Stimulated activated CD4-positive, alpha-beta T cell treated with anti-CD3 and anti-CD28 coated beads, Interleukin-1b, Interleukin-23, amount 100 ng/mL, for 48 hours (primary cell): ENCODE data around the gene GDPD4.

ENCODE experiments used
- DNase-seq: peaks from one replicate; pipeline ENCODE4 v3.0.0-alpha.2; 2020

Gene GDPD4

GRCh38 chr11:77301510-77301909 lies at the start of gene GDPD4:
Gene GDPD4 (minus strand): TSS chr11:77301686. CDS start chr11:77285137, 16,549 bp downstream.
- no peak for DNase-seq

- no peak for DNase-seq
These were observed 46.5 kb upstream of the GDPD4 start for GRCh38 chr11:77347948-77348347.

- DNase-seq, result no peak
These were observed 45.6 kb upstream of the GDPD4 start for GRCh38 chr11:77346906-77347603.

- DNase-seq, result no peak
These were observed 44.1 kb upstream of the GDPD4 start for GRCh38 chr11:77345621-77346020.

- no peak for DNase-seq
These were observed 39.0 kb upstream of the GDPD4 start for GRCh38 chr11:77340501-77340900.

- no peak for DNase-seq
These were observed 30.8 kb upstream of the GDPD4 start for GRCh38 chr11:77332259-77332658.

- no peak for DNase-seq
These were observed 23.7 kb upstream of the GDPD4 start for GRCh38 chr11:77325159-77325558.

- no peak for DNase-seq
These were observed 23.0 kb upstream of the GDPD4 start for GRCh38 chr11:77324508-77324907.

GRCh38 chr11:77322926-77323590 lies 21.6 kb upstream of the GDPD4 start:
- DNase-seq, result no peak

- DNase-seq, result no peak
These were observed 21.0 kb upstream of the GDPD4 start for GRCh38 chr11:77322506-77322905.

GRCh38 chr11:77320351-77320750 lies 18.9 kb upstream of the GDPD4 start:
- DNase-seq, result no peak

- no peak for DNase-seq
These were observed 17.1 kb upstream of the GDPD4 start for GRCh38 chr11:77318600-77318999.

GRCh38 chr11:77316733-77317342 lies 15.4 kb upstream of the GDPD4 start:
- DNase-seq, result no peak

- no peak for DNase-seq
These were observed 10.6 kb upstream of the GDPD4 start for GRCh38 chr11:77312107-77312506.

GRCh38 chr11:77311701-77312100 lies 10.2 kb upstream of the GDPD4 start:
- no peak for DNase-seq

GRCh38 chr11:77310721-77311120 lies 9.2 kb upstream of the GDPD4 start:
- no peak for DNase-seq

- DNase-seq, result no peak
These were observed 8.1 kb upstream of the GDPD4 start for GRCh38 chr11:77309401-77310085.

- no peak for DNase-seq
These were observed 7.4 kb upstream of the GDPD4 start for GRCh38 chr11:77308838-77309237.

- DNase-seq, result no peak
These were observed 1.8 kb upstream of the GDPD4 start for GRCh38 chr11:77303328-77303727.

GRCh38 chr11:77302752-77303151 lies 1.3 kb upstream of the GDPD4 start:
- DNase-seq, result no peak

- DNase-seq, result no peak
These were observed 791 bp downstream of the GDPD4 start for GRCh38 chr11:77300695-77301094.

GRCh38 chr11:77300028-77300427 lies 1.5 kb downstream of the GDPD4 start:
- peak; percentile 21 for DNase-seq

- DNase-seq, result no peak
These were observed 1.9 kb downstream of the GDPD4 start for GRCh38 chr11:77299528-77299993.

GRCh38 chr11:77294040-77294439 lies 7.4 kb downstream of the GDPD4 start:
- no peak for DNase-seq
